ENCODE measurements around the gene CPXCR1.
"Not testable (repeated sequence)": the region's sequence is repeated elsewhere in the genome, so short reads cannot be mapped to it uniquely, and the experiment has no call there.

CPXCR1 gene

DNA sequence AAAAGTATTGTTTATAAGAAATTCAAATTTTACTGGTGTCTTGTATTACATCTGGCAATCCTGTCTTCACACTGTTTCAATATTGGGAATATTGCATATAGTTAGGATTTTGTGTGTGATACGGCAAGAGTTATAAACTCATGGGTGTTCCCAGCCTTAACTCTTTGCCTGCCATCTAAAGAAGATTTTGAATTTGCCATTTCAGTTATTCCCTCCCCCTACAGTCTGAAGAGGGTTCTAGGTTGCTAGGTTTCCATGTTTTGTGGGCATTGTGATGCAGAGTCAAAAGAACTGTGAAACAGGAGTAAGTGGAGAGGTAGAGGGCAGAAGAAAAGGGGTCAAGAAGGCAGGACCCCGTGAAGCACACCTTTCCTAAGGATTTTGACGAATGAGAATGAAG is at the start of gene CPXCR1:
Gene CPXCR1, plus strand, starts transcription at position 301 of the 400 bp plus-strand sequence. CDS start 6,190 bp downstream, outside the sequence.
- no peak for DNase-seq (ENCODE audit: low spot score)

DNA sequence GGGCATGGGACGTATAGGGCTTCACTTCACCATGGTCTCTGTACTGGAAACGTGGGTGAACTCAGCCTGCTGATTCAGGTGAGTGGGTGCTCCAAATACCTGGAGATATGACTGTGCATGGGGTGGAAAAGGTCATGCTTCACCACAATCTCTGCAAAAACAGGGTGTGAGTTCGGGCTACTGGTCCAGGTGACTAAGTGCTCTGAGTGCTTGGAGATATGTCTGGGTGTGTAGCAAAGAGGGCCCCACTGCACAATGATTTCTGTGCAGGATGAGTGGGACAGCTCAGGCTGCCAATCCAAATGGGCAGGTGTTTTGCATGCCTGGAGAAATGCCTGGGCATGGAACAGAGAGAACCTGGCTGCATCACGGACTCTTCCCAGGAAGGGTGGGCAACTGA is 11.2 kb upstream of the CPXCR1 start:
- DNase-seq (ENCODE audit: low spot score) = no peak

DNA sequence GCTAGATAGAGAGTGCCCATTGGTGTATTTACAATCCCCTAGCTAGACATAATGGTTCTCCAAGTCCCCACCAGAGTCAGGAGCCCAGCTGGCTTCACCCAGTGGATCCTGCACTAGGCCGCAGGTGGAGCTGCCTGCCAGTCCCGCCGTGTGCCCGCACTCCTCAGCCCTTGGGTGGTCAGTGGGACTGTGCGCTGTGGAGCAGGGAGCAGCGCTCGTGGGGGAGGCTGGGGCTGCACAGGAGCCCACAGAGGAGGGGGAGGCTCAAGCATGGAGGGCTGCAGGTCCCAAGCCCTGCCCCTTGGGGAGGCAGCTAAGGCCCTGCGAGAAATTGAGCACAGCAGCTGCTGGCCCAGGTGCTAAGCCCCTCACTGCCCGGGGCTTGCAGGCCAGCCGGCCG is 810 bp upstream of the CPXCR1 start:
- DNase-seq (ENCODE audit: low spot score) = not testable (repeated sequence)

DNA sequence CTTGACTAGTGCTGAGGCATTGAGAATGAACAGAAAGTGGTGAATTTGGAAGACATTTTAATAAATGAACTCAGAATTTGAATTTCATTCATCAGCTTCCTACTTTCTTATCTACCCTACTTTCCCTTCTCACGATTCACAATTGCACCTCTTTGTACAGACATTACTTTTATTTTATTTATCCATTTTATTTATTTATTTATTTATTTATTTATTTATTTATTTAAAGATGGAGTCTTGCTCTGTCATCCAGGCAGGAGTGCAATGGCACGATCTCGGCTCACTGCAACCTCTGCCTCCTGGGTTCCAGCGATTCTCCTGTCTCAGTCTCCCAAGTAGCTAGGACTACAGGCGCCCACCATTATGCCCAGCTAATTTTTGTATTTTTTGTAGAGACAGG is 5.3 kb downstream of the CPXCR1 start:
- DNase-seq (ENCODE audit: low spot score) = not testable (repeated sequence)

DNA sequence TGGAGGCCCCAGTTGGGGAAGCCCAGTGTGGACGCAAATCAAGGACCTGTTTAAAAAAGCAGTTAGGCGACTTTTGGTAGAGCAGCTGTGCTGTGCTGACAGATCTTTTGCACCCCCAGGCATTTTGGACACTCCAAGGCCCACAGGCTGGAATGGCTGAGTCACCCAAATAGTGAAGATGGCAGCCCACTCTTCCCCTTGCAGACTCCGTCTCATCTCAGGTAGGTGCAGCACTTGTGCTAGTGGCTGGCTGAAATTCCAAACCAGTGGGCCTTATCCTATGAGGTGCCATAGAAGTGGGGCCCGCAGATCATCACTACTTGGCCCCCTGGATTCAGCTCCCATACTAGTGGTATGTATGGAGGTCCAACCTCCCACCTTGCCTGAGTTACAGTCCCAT is 42.8 kb downstream of the CPXCR1 start:
- no peak for DNase-seq (ENCODE audit: low spot score)
